Adipose tissue (tissue), 3 donors: ENCODE data around the gene AHRR. TPM values are rescaled to one million over a fixed set of nuclear protein-coding genes. Genes with fewer than 3 reads are reported as not detected.
"Not testable (repeated sequence)": the region's sequence is repeated elsewhere in the genome, so short reads cannot be mapped to it uniquely, and the experiment has no call there.

Experiments used
- H3K27ac ChIP-seq: one replicate; pipeline ENCODE4 v1.5.1; 2013; ENCODE audit warnings: low read depth, low read length
- WGBS, 3 donors: extraction: QIAGEN DNeasy Blood & Tissue Kit; methylation state at CpG; one replicate each; pipeline ENCODE4 v1.1.7; 2013; 5-methylcytosine and 5-hydroxymethylcytosine counted together
- polyA plus RNA-seq, 3 donors: library from polyadenylated mRNA; stranded (reverse); fragments of 200-250 nt; gene quantifications; one replicate each; pipeline ENCODE4 v1.2.3, GENCODE V29; 2013
- donor health status: healthy with polysubstance abuse.
- donor health status: Bipolar disorder and iron deficiency.
- donor health status: healthy.

The AHRR gene
- polyA plus RNA-seq, 3 donors, result 0.11 to 1.5 (median 0.28) TPM

GRCh38 chr5:353612-354580 lies 32.4 kb downstream of the AHRR start:
- 72 to 92% (median 91%) methylated on average over 28 to 30 of the region's 30 CpGs for whole genome bisulfite sequencing, 3 donors
- H3K27ac ChIP-seq, result no peak overlapping the region

- 75 to 89% (median 88%) methylated on average over 23 of the region's 23 CpGs for WGBS, 3 donors
- H3K27ac ChIP-seq, result no peak overlapping the region
Observed at GRCh38 chr5:354581-355378, 33.3 kb downstream of the AHRR start.

GRCh38 chr5:355379-355935 lies 33.9 kb downstream of the AHRR start:
- H3K27ac ChIP-seq, result no peak overlapping the region
- 80 to 87% (median 80%) methylated on average over 19 of the region's 19 CpGs for WGBS, 3 donors

GRCh38 chr5:355958-356357 lies 34.4 kb downstream of the AHRR start:
- H3K27ac ChIP-seq, result no peak overlapping the region
- 84 to 89% (median 88%) methylated on average over 4 of the region's 4 CpGs for WGBS, 3 donors

GRCh38 chr5:359301-359897 lies 37.9 kb downstream of the AHRR start:
- WGBS, 3 donors, result 85 to 94% (median 93%) methylated on average over 19 to 23 of the region's 23 CpGs
- no peak overlapping the region for H3K27ac ChIP-seq

GRCh38 chr5:360257-361027 lies 38.9 kb downstream of the AHRR start:
- WGBS, 3 donors, result 77 to 82% (median 79%) methylated on average over 14 of the region's 14 CpGs
- no peak overlapping the region for H3K27ac ChIP-seq

- no peak overlapping the region for H3K27ac ChIP-seq
Observed at GRCh38 chr5:362189-362588, 40.7 kb downstream of the AHRR start.

GRCh38 chr5:362978-363765 lies 41.7 kb downstream of the AHRR start:
- WGBS, 3 donors, result 56 to 89% (median 84%) methylated on average over 3 of the region's 3 CpGs

More at GRCh38 chr5:362189-362588, 40.7 kb downstream of the AHRR start:
- WGBS, 3 donors, result 75 to 91% (median 86%) methylated on average over 4 of the region's 4 CpGs

GRCh38 chr5:364497-364896 lies 43.0 kb downstream of the AHRR start:
- H3K27ac ChIP-seq, result no peak overlapping the region
- WGBS, 3 donors, result 90 to 100% (median 94%) methylated on average over 1 of the region's 1 CpG

More at GRCh38 chr5:362978-363765, 41.7 kb downstream of the AHRR start:
- H3K27ac ChIP-seq, result no peak overlapping the region

GRCh38 chr5:366541-367357 lies 45.2 kb downstream of the AHRR start:
- 82 to 92% (median 86%) methylated on average over 18 of the region's 18 CpGs for WGBS, 3 donors
- no peak overlapping the region for H3K27ac ChIP-seq

GRCh38 chr5:367358-368130 lies 46.0 kb downstream of the AHRR start:
- 84 to 91% (median 91%) methylated on average over 22 of the region's 22 CpGs for WGBS, 3 donors
- no peak overlapping the region for H3K27ac ChIP-seq

- 50 to 72% (median 51%) methylated on average over 26 of the region's 26 CpGs for WGBS, 3 donors
- H3K27ac ChIP-seq, result no peak overlapping the region
Observed at GRCh38 chr5:368183-369084, 46.9 kb downstream of the AHRR start.

GRCh38 chr5:369151-369868 lies 47.8 kb downstream of the AHRR start:
- WGBS, 3 donors, result 63 to 66% (median 64%) methylated on average over 15 of the region's 15 CpGs
- H3K27ac ChIP-seq, result no peak overlapping the region

GRCh38 chr5:369869-370236 lies 48.3 kb downstream of the AHRR start:
- WGBS, 3 donors, result 88 to 94% (median 89%) methylated on average over 9 to 21 of the region's 21 CpGs
- not testable (repeated sequence) for H3K27ac ChIP-seq
